ENCODE data around the gene MLKL.
A peak's percentile ranks its signal among the peaks of the same experiment; 100 is the strongest.
"Not testable (repeated sequence)": the region's sequence is repeated elsewhere in the genome, so short reads cannot be mapped to it uniquely, and the experiment has no call there.

Gene MLKL

GRCh38 chr16:74732707-74733350 lies 32.2 kb upstream of the MLKL start:
- DNase-seq (ENCODE audit: low spot score) = no peak

- DNase-seq (ENCODE audit: low spot score) = no peak
These were observed 31.3 kb upstream of the MLKL start for GRCh38 chr16:74731853-74732477.

- no peak for DNase-seq (ENCODE audit: low spot score)
These were observed 29.4 kb upstream of the MLKL start for GRCh38 chr16:74729783-74730683.

- no peak for DNase-seq (ENCODE audit: low spot score)
These were observed 27.2 kb upstream of the MLKL start for GRCh38 chr16:74727903-74728302.

- DNase-seq (ENCODE audit: low spot score) = peak; percentile 55
These were observed 26.1 kb upstream of the MLKL start for GRCh38 chr16:74726716-74727115.

GRCh38 chr16:74725651-74726455 lies 25.2 kb upstream of the MLKL start:
- DNase-seq (ENCODE audit: low spot score) = no peak

- DNase-seq (ENCODE audit: low spot score) = no peak
These were observed 24.3 kb upstream of the MLKL start for GRCh38 chr16:74724820-74725549.

GRCh38 chr16:74723256-74723655 lies 22.6 kb upstream of the MLKL start:
- no peak for DNase-seq (ENCODE audit: low spot score)

GRCh38 chr16:74722156-74722555 lies 21.5 kb upstream of the MLKL start:
- not testable (repeated sequence) for DNase-seq (ENCODE audit: low spot score)

GRCh38 chr16:74721716-74722115 lies 21.1 kb upstream of the MLKL start:
- DNase-seq (ENCODE audit: low spot score) = no peak

- DNase-seq (ENCODE audit: low spot score) = no peak
These were observed 19.9 kb upstream of the MLKL start for GRCh38 chr16:74720579-74720978.

- no peak for DNase-seq (ENCODE audit: low spot score)
These were observed 18.3 kb upstream of the MLKL start for GRCh38 chr16:74718741-74719610.

- DNase-seq (ENCODE audit: low spot score) = no peak
These were observed 17.5 kb upstream of the MLKL start for GRCh38 chr16:74718140-74718539.

- DNase-seq (ENCODE audit: low spot score) = no peak
These were observed 16.7 kb upstream of the MLKL start for GRCh38 chr16:74717367-74717766.

GRCh38 chr16:74716355-74716754 lies 15.7 kb upstream of the MLKL start:
- DNase-seq (ENCODE audit: low spot score) = no peak

GRCh38 chr16:74713876-74714275 lies 13.2 kb upstream of the MLKL start:
- no peak for DNase-seq (ENCODE audit: low spot score)

GRCh38 chr16:74713325-74713724 lies 12.7 kb upstream of the MLKL start:
- no peak for DNase-seq (ENCODE audit: low spot score)

GRCh38 chr16:74711938-74712337 lies 11.3 kb upstream of the MLKL start:
- DNase-seq (ENCODE audit: low spot score) = no peak

GRCh38 chr16:74710401-74710800 lies 9.7 kb upstream of the MLKL start:
- no peak for DNase-seq (ENCODE audit: low spot score)

GRCh38 chr16:74709441-74709877 lies 8.8 kb upstream of the MLKL start:
- DNase-seq (ENCODE audit: low spot score) = peak; percentile 78

- DNase-seq (ENCODE audit: low spot score) = peak; percentile 58
These were observed 585 bp downstream of the MLKL start for GRCh38 chr16:74700116-74700437.

Measured in germinal center (tissue), 1 donor.